Activated T-helper 17 cell treated with anti-CD3 and anti-CD28 coated beads, Interleukin-2, amount 50 U/mL, for 72 hours (primary cell): ENCODE results near the gene FAM81B. TPM values are rescaled to one million over a fixed set of nuclear protein-coding genes. Genes with fewer than 3 reads are reported as not detected.
A peak's percentile ranks its signal among the peaks of the same experiment; 100 is the strongest.

ENCODE experiments used
- ATAC-seq: fragments of 150-1000 bp; cut with Tn5 transposase; replicated peaks from 2 replicates; pipeline ENCODE4 v1.10.0; 2021; ENCODE audit warnings: mild to moderate bottlenecking, moderate library complexity
- H3K27ac Mint-ChIP-seq: one replicate; pipeline ENCODE4 v1.8.0; 2022; ENCODE audit warnings: mixed read lengths
- H3K27me3 Mint-ChIP-seq: one replicate; pipeline ENCODE4 v1.8.0; 2022; ENCODE audit warnings: mixed read lengths
- H3K36me3 Mint-ChIP-seq: one replicate; pipeline ENCODE4 v1.8.0; 2022; ENCODE audit warnings: low read depth, mild to moderate bottlenecking, mixed read lengths
- H3K4me1 Mint-ChIP-seq: one replicate; pipeline ENCODE4 v1.8.0; 2022; ENCODE audit warnings: mixed read lengths
- H3K4me3 Mint-ChIP-seq: one replicate; pipeline ENCODE4 v1.8.0; 2022; ENCODE audit warnings: mild to moderate bottlenecking, mixed read lengths
- H3K9me3 Mint-ChIP-seq: one replicate; pipeline ENCODE4 v1.8.0; 2022; ENCODE audit warnings: mixed read lengths
- total RNA-seq, 2 donors: library from RNA; stranded (reverse); gene quantifications; one replicate each; pipeline ENCODE4 v1.2.3, GENCODE V29; 2022

Gene FAM81B
- total RNA-seq, 2 donors from 2014 or later, result not detected

DNA sequence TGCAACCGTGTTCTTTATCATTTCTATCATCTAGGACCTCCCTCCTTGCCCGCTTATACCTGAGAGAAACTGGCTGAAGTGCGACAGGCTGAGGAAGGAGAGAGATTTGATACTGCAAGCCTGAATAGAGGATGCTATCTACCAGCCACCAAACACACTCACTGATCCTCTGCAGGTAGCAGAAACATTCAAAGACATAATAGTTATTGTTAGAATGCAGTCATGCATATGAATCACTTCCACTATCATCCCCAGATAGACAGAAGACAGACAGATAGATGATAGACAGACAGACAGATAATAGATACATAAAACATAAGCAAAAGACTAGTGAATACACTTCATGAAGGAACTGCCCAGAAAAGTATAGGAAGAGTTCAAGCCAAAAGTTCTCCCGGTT lies 32.9 kb downstream of the FAM81B start:
- H3K27ac Mint-ChIP-seq, result no peak overlapping the region
- H3K4me1 Mint-ChIP-seq, result no peaks in the 10 kb centered on the region
- H3K27me3 Mint-ChIP-seq, result peaks cover 9% of the 10 kb centered on the region
- H3K4me3 Mint-ChIP-seq, result no peak overlapping the region
- no peaks in the 10 kb centered on the region for H3K36me3 Mint-ChIP-seq
- ATAC-seq, result no peak
- H3K9me3 Mint-ChIP-seq, result no peaks in the 10 kb centered on the region

DNA sequence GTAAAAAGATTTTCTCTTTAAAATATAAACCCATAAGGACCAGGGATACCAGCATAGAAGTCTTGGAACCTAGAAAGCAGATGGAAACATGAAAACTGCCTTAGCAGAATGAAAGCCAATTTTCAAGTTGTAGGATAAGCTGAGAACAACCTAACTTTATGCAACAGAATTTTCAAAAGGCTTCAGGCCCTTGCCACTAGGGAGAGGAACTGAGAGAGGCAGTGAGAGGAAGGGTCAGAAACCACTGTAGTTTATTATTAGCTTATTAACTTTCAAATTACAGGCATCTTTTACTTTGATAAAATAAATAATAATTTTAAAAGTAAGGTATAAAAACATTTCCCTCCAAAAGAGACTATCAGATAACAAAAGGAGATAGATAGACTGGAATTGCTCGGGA lies 33.4 kb downstream of the FAM81B start:
- no peak overlapping the region for H3K27ac Mint-ChIP-seq
- peaks cover 9% of the 10 kb centered on the region for H3K27me3 Mint-ChIP-seq
- H3K4me1 Mint-ChIP-seq, result no peaks in the 10 kb centered on the region
- no peak for ATAC-seq
- no peak overlapping the region for H3K4me3 Mint-ChIP-seq
- H3K9me3 Mint-ChIP-seq, result no peaks in the 10 kb centered on the region
- H3K36me3 Mint-ChIP-seq, result no peaks in the 10 kb centered on the region

DNA sequence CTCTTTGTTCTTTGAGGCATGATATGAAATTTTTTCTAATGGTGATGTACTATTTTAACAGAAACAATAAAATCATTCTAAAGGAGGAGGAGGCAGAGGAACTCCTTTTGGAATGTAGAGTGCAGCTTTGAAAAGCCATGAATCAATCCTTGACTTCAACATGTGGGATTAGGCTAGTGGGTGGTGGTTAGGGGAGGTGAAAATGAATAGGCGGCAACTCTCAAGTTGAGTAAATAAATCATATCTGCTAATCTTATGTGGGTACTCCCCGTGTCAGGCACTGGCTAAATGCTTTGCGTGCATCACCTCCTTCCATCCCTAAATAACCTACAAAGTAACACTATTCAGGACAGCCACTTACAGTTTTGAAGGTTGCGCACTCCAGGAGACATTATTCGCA lies 35.1 kb downstream of the FAM81B start:
- Mint-ChIP-seq H3K4me1 (no peaks in the 10 kb centered on the region), H3K27ac (no peak overlapping the region), H3K36me3 (no peaks in the 10 kb centered on the region), H3K27me3 (peaks cover 5% of the 10 kb centered on the region), H3K4me3 (no peak overlapping the region), H3K9me3 (no peaks in the 10 kb centered on the region)
- ATAC-seq, result peak; percentile 28

DNA sequence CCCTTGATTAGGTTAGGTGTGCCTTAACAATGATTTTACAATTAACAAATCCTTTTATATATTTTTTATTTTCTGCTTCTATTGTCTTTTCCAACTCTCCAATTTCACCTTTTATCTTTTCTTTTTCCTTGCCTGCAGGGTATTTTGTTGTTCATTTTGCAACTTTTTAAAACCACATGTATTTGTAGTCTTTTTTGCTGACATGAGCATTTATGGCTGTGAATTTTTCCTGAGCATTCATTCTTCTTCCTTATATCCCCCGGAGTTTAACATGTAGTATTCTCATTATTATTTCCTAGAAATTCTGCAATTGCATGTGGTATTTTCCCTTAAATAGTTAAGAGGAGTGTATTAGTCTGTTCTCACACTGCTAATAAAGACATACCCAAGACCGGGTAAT lies 41.6 kb downstream of the FAM81B start:
- no peak overlapping the region for H3K27ac Mint-ChIP-seq
- H3K4me1 Mint-ChIP-seq, result no peaks in the 10 kb centered on the region
- no peak overlapping the region for H3K4me3 Mint-ChIP-seq
- H3K27me3 Mint-ChIP-seq, result peaks cover 6% of the 10 kb centered on the region
- no peaks in the 10 kb centered on the region for H3K36me3 Mint-ChIP-seq
- no peak for ATAC-seq
- peaks cover 5% of the 10 kb centered on the region for H3K9me3 Mint-ChIP-seq

DNA sequence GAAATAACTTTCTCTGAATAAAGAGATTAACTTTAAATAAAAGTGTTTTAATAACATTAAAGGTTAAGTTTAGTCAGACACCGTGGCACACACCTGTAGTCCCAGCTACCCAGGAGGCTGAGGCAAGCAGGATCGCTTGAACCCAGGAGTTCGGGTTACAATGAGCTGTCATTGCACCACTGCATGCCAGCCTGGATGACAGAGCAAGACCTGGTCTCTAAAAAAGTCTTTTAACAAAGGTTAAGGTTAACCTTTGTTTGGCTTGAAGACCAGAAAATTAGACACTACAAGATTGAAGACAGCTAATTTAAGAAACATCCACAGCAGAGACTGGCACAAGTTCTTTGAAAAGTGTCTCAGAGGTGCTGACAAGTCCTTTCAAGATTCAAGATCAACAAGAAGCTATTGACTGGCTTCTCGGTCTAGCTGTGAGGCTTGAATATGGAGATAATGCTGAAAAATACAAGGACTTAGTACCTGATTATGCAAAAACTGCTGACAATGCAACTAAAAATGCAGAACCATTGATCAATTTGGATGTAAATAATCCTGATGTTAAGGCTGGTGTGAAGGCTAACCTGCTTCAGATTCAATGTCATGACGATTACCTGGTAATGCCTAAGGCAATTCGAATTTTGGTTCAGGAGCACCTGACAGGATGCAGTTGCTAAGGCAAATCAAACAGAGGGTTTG lies 48.8 kb downstream of the FAM81B start:
- H3K27me3 Mint-ChIP-seq, result peaks cover 12% of the 10 kb centered on the region
- no peaks in the 10 kb centered on the region for H3K4me1 Mint-ChIP-seq
- H3K4me3 Mint-ChIP-seq, result no peak overlapping the region
- no peaks in the 10 kb centered on the region for H3K36me3 Mint-ChIP-seq
- H3K9me3 Mint-ChIP-seq, result no peaks in the 10 kb centered on the region
- ATAC-seq, result no peak
- H3K27ac Mint-ChIP-seq, result no peak overlapping the region

DNA sequence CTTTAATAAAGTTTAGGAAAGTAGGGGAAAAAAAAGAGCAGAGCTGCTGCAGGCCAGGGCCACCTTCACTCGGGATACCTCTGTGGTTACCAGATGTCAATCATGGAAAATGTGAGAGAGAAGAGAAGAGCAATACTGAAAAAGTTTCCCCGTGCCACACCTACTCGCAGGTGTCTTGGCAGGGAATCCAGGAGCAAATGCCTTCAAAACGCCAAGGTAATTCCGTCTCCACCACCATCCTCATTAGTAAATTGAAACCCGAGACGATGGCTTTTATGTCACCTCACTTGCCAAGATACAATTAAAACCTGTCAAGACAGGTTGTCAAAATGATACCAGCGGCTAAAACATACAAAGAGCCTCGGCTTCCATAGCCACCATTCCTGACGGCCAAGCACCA lies 49.7 kb downstream of the FAM81B start:
- Mint-ChIP-seq H3K27me3 (peaks cover 20% of the 10 kb centered on the region), H3K36me3 (no peaks in the 10 kb centered on the region), H3K27ac (no peak overlapping the region), H3K9me3 (no peaks in the 10 kb centered on the region), H3K4me3 (no peak overlapping the region), H3K4me1 (no peaks in the 10 kb centered on the region)
- ATAC-seq, result no peak

DNA sequence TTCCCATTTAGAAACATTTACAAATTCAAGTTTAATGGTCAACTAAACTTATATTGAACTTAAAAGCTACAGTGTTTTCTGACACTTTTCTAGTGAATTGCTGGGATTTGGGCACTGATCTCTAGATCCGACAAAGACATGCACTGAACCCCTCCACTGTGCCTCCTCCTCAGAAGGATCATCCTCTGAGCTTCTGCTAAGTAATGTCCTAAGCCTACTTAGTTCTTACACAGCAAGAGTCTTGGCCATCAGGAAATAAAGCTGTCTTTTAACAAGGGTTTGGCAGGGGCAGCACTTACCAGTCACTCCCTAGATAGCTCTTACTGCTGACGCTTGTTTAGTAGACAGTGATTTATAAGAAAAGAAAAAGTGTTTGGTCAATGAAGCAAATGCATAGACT lies 50.5 kb downstream of the FAM81B start:
- no peak for ATAC-seq
- Mint-ChIP-seq H3K27ac (no peak overlapping the region), H3K27me3 (peaks cover 20% of the 10 kb centered on the region), H3K36me3 (no peaks in the 10 kb centered on the region), H3K9me3 (no peaks in the 10 kb centered on the region), H3K4me1 (no peaks in the 10 kb centered on the region), H3K4me3 (no peak overlapping the region)

DNA sequence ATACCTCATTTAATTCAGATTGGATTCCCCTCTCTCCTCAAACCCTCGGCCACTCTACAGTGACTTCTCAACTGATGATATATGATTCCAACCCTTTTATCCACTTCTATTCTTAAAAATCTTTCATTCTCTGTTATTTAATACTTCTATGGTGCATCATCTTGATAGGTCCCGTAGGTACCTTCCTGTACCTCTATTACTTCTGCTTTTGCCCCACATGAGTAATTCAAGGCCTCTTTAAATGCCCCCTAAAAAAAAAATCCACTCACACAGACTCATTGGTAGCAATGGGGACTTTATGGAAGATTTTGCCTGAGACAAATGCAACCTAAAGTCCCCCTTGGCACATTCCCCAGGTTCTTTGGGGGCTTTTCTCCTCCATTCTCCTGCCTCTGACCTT lies 54.3 kb downstream of the FAM81B start:
- no peaks in the 10 kb centered on the region for H3K9me3 Mint-ChIP-seq
- H3K36me3 Mint-ChIP-seq, result no peaks in the 10 kb centered on the region
- no peaks in the 10 kb centered on the region for H3K4me1 Mint-ChIP-seq
- H3K27ac Mint-ChIP-seq, result no peak overlapping the region
- peaks cover 14% of the 10 kb centered on the region for H3K27me3 Mint-ChIP-seq
- H3K4me3 Mint-ChIP-seq, result no peak overlapping the region
- ATAC-seq, result no peak

DNA sequence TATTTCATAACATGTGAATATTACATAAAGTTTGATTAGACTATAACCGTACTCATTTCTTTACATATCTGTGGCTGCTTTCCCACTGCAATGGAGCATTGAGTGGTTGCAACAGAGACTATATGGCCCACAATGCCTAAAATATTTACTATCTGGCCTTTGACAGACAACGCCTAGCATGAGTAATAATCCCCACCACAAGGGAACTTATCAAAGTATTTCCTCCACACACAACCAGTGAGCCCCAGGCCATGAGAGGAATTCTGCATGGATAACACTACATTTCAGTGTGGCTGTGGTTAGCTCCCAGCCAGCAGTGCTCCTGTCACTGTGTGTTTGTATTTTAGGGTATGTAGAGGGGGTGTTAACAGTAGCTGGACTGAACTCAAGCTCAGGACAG lies 54.8 kb downstream of the FAM81B start:
- H3K9me3 Mint-ChIP-seq, result no peaks in the 10 kb centered on the region
- H3K27me3 Mint-ChIP-seq, result peaks cover 14% of the 10 kb centered on the region
- no peak overlapping the region for H3K4me3 Mint-ChIP-seq
- no peaks in the 10 kb centered on the region for H3K36me3 Mint-ChIP-seq
- no peaks in the 10 kb centered on the region for H3K4me1 Mint-ChIP-seq
- no peak for ATAC-seq
- H3K27ac Mint-ChIP-seq, result no peak overlapping the region

DNA sequence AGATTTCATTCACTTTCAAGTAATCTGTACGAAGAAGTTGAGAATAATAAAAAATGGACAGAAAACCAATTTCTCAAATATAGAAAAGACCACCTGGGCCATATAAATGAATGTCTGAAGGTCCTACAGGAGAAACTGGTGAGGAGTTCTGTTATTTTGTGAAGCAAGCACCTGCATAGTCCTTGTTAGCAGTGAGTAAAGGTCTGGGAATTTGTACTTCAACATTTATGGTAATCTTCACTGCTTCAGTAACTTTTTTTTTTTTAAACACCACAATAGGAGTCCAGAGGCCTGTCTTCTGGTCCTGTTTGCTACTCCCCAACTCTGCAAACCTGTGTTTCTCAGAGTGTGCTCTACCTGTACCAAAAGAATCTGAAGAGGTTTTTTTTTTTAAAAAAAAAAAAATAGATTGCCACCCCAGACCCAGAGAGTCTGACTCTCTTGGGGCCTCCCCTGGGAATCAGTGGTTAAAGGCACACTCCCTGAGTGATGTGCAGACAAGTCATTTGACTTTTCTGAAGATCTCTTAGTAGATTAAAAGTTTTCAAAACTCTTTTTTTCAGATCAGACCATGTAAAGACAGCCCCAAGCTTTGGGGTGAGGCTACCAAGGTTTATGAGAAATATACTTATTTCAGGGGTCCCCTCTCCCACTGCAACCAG lies 55.5 kb downstream of the FAM81B start:
- Mint-ChIP-seq H3K4me1 (no peaks in the 10 kb centered on the region), H3K27ac (no peak overlapping the region), H3K4me3 (no peak overlapping the region), H3K9me3 (no peaks in the 10 kb centered on the region), H3K27me3 (peaks cover 13% of the 10 kb centered on the region), H3K36me3 (no peaks in the 10 kb centered on the region)
- no peak for ATAC-seq

DNA sequence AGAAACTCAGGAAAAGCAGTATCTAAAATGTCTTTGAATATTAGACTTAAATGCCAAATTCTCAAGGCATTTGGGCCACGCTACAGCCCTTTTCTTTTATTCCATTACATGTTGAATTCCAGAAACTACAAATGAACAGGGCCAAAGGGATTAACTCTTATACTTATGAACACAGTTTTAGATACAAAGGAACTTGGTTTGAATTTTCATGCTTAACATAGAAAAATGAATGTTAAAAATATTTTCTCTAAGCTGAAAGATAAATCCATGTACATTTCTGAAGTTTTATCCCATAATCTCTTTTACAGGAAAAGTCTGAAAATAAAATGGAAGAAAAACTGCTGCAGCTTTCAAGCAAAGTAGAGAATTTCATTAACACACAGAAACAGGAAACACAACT lies 56.8 kb downstream of the FAM81B start:
- Mint-ChIP-seq H3K27me3 (peaks cover 8% of the 10 kb centered on the region), H3K4me3 (no peak overlapping the region), H3K36me3 (no peaks in the 10 kb centered on the region), H3K4me1 (no peaks in the 10 kb centered on the region), H3K27ac (no peak overlapping the region), H3K9me3 (no peaks in the 10 kb centered on the region)
- no peak for ATAC-seq

DNA sequence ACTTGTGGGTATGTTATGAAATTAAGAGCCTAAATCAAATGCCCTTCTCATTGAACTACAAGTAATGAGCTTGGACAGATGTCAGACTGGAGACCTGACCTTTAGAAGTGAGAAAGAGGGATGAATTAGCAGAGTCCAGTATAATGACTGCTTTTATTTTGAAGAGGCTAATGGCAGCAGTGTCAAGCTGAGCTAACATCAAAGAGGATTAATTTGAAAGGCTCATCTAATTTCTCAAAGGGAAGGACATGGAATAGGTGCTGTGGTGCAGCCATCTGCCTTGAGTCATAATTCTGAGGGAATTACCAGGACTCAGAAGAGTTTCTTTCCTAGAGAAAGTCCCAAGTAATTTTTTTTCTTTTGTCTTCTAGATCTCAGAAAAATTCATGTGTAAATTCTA lies 57.6 kb downstream of the FAM81B start:
- Mint-ChIP-seq H3K27me3 (peaks cover 8% of the 10 kb centered on the region), H3K27ac (no peak overlapping the region), H3K36me3 (no peaks in the 10 kb centered on the region), H3K4me3 (no peak overlapping the region), H3K4me1 (no peaks in the 10 kb centered on the region), H3K9me3 (no peaks in the 10 kb centered on the region)
- no peak for ATAC-seq

DNA sequence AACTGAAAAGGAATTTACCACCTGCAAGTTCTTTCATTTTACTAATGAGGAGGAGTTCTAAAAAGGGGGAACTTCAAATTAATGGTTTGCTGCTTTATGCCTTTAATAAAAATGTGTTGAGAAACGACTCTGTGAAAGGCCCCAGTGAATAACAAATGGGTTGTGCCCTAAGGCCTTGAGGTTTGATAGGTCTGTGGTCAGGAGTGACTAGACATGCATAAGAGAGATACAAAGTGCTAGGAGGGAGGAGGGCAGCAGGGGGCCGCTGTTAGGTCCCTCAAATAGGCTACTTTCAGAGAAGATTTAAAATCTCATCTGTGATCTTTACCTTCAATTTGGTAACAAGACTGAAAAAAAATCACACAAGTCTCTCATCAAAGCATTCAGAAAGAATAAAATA lies 58.3 kb downstream of the FAM81B start:
- no peak for ATAC-seq
- Mint-ChIP-seq H3K27ac (no peak overlapping the region), H3K4me3 (no peak overlapping the region), H3K9me3 (no peaks in the 10 kb centered on the region), H3K27me3 (peaks cover 8% of the 10 kb centered on the region), H3K36me3 (no peaks in the 10 kb centered on the region), H3K4me1 (no peaks in the 10 kb centered on the region)

DNA sequence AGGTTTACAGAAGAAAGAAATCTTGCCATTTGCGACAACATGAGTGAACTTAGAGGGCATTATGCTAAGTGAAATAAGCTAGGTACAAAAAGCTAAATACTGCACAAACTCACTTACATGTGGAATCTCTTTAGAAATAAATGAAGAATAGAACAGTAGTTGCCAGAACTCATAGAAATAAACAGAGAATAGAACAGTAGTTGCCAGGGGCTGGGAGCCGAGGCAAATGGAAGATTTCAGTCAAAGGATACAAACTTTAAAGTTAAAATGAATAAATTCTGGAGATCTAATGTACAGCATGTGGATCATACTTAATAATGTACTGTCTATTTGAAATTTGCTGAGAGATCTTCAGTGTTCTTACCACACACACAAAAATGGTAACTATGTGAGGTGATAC lies 63.4 kb downstream of the FAM81B start:
- Mint-ChIP-seq H3K4me1 (no peaks in the 10 kb centered on the region), H3K9me3 (no peaks in the 10 kb centered on the region), H3K27me3 (no peaks in the 10 kb centered on the region), H3K4me3 (no peak overlapping the region), H3K36me3 (peaks cover 2% of the 10 kb centered on the region), H3K27ac (no peak overlapping the region)
- no peak for ATAC-seq

DNA sequence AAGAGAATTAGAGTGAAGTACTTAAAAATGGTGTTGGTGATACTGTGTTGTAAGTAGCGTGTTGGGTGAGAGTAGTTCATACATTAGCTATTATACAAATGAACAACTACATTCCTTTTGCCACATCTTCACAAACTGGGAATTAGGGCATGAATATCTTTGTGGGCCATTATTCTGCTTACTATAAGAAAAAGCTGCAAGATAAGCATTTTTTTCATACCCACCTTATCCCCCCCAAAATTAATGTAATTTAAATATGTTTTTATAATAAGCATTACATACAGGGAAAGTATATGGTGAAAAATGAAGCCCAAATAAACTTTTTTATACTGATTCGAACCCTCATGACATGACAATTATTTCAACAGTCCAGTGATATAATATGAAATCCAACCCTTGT lies 69.5 kb downstream of the FAM81B start:
- no peaks in the 10 kb centered on the region for H3K4me1 Mint-ChIP-seq
- H3K9me3 Mint-ChIP-seq, result no peaks in the 10 kb centered on the region
- no peak overlapping the region for H3K27ac Mint-ChIP-seq
- H3K27me3 Mint-ChIP-seq, result no peaks in the 10 kb centered on the region
- ATAC-seq, result no peak
- H3K36me3 Mint-ChIP-seq, result peaks cover 55% of the 10 kb centered on the region
- H3K4me3 Mint-ChIP-seq, result no peak overlapping the region
